ENCODE results near the gene OR5D13. TPM values are rescaled to one million over a fixed set of nuclear protein-coding genes. Genes with fewer than 3 reads are reported as not detected.

The OR5D13 gene
- total and polyA plus RNA-seq, 2 experiments from 2014 or later = not detected

- Mint-ChIP-seq H3K36me3 (ENCODE audit: low read depth) (peaks cover 30% of the 10 kb centered on the region), H3K27ac (no peak overlapping the region), H3K9me3 (peaks cover 85% of the 10 kb centered on the region), H3K4me1 (no peaks in the 10 kb centered on the region), H3K4me3 (no peak overlapping the region), H3K27me3 (ENCODE audit: insufficient read depth, low read depth, poor library complexity) (no peaks in the 10 kb centered on the region)
- Histone ChIP-seq H3K27ac (ENCODE audit: low read depth) (no peak overlapping the region), H3K4me3 (no peak overlapping the region), H3F3A (replicated peaks; ENCODE audit: low read depth) (no peaks in the 10 kb centered on the region), H3K79me2 (replicated peaks; ENCODE audit: insufficient read depth) (no peaks in the 10 kb centered on the region), H4K20me1 (replicated peaks; ENCODE audit: insufficient read depth) (no peaks in the 10 kb centered on the region), H3K9me2 (ENCODE audit: insufficient read depth) (no peaks in the 10 kb centered on the region), H3K4me2 (no peak overlapping the region), H3K36me3 (ENCODE audit: insufficient read depth) (no peaks in the 10 kb centered on the region; the same call in 1 of the 2 replicates), H3K27me3 (ENCODE audit: insufficient read depth) (no peaks in the 10 kb centered on the region), H2AFZ (no peak overlapping the region), H3K4me1 (ENCODE audit: insufficient read depth) (no peaks in the 10 kb centered on the region)
- no peak for ATAC-seq
- DNase-seq (ENCODE audit: low spot score) = no peak
- TF ChIP-seq ZNF114 (CRISPR knock-in tag; IDR thresholded peaks at IDR 0.05) = no peak
- TF ChIP-seq, protein P1, sequence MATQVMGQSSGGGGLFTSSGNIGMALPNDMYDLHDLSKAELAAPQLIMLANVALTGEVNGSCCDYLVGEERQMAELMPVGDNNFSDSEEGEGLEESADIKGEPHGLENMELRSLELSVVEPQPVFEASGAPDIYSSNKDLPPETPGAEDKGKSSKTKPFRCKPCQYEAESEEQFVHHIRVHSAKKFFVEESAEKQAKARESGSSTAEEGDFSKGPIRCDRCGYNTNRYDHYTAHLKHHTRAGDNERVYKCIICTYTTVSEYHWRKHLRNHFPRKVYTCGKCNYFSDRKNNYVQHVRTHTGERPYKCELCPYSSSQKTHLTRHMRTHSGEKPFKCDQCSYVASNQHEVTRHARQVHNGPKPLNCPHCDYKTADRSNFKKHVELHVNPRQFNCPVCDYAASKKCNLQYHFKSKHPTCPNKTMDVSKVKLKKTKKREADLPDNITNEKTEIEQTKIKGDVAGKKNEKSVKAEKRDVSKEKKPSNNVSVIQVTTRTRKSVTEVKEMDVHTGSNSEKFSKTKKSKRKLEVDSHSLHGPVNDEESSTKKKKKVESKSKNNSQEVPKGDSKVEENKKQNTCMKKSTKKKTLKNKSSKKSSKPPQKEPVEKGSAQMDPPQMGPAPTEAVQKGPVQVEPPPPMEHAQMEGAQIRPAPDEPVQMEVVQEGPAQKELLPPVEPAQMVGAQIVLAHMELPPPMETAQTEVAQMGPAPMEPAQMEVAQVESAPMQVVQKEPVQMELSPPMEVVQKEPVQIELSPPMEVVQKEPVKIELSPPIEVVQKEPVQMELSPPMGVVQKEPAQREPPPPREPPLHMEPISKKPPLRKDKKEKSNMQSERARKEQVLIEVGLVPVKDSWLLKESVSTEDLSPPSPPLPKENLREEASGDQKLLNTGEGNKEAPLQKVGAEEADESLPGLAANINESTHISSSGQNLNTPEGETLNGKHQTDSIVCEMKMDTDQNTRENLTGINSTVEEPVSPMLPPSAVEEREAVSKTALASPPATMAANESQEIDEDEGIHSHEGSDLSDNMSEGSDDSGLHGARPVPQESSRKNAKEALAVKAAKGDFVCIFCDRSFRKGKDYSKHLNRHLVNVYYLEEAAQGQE (IDR thresholded peaks at IDR 0.05; ENCODE audit: unreplicated experiment) = no peak
- TF ChIP-seq JUNB (IDR thresholded peaks at IDR 0.05; ENCODE audit: unreplicated experiment) = no peak
- no peak for TF ChIP-seq EZH2 (IDR thresholded peaks at IDR 0.05; ENCODE audit: low read depth, unreplicated experiment)
- TF ChIP-seq CTCF (conservative IDR thresholded peaks at IDR 0.05; ENCODE audit: low read depth in 2 of 2) = no peak
- TF ChIP-seq ETS1 (IDR thresholded peaks at IDR 0.05) = no peak
- no peak for TF ChIP-seq EZH2phosphoT487 (IDR thresholded peaks at IDR 0.05; ENCODE audit: unreplicated experiment)
- no peak for TF ChIP-seq STAT1 (IDR thresholded peaks at IDR 0.05; ENCODE audit: unreplicated experiment)
- TF ChIP-seq POLR2AphosphoS5 (IDR thresholded peaks at IDR 0.05; ENCODE audit: low read depth) = no peak
- TF ChIP-seq, protein P2, sequence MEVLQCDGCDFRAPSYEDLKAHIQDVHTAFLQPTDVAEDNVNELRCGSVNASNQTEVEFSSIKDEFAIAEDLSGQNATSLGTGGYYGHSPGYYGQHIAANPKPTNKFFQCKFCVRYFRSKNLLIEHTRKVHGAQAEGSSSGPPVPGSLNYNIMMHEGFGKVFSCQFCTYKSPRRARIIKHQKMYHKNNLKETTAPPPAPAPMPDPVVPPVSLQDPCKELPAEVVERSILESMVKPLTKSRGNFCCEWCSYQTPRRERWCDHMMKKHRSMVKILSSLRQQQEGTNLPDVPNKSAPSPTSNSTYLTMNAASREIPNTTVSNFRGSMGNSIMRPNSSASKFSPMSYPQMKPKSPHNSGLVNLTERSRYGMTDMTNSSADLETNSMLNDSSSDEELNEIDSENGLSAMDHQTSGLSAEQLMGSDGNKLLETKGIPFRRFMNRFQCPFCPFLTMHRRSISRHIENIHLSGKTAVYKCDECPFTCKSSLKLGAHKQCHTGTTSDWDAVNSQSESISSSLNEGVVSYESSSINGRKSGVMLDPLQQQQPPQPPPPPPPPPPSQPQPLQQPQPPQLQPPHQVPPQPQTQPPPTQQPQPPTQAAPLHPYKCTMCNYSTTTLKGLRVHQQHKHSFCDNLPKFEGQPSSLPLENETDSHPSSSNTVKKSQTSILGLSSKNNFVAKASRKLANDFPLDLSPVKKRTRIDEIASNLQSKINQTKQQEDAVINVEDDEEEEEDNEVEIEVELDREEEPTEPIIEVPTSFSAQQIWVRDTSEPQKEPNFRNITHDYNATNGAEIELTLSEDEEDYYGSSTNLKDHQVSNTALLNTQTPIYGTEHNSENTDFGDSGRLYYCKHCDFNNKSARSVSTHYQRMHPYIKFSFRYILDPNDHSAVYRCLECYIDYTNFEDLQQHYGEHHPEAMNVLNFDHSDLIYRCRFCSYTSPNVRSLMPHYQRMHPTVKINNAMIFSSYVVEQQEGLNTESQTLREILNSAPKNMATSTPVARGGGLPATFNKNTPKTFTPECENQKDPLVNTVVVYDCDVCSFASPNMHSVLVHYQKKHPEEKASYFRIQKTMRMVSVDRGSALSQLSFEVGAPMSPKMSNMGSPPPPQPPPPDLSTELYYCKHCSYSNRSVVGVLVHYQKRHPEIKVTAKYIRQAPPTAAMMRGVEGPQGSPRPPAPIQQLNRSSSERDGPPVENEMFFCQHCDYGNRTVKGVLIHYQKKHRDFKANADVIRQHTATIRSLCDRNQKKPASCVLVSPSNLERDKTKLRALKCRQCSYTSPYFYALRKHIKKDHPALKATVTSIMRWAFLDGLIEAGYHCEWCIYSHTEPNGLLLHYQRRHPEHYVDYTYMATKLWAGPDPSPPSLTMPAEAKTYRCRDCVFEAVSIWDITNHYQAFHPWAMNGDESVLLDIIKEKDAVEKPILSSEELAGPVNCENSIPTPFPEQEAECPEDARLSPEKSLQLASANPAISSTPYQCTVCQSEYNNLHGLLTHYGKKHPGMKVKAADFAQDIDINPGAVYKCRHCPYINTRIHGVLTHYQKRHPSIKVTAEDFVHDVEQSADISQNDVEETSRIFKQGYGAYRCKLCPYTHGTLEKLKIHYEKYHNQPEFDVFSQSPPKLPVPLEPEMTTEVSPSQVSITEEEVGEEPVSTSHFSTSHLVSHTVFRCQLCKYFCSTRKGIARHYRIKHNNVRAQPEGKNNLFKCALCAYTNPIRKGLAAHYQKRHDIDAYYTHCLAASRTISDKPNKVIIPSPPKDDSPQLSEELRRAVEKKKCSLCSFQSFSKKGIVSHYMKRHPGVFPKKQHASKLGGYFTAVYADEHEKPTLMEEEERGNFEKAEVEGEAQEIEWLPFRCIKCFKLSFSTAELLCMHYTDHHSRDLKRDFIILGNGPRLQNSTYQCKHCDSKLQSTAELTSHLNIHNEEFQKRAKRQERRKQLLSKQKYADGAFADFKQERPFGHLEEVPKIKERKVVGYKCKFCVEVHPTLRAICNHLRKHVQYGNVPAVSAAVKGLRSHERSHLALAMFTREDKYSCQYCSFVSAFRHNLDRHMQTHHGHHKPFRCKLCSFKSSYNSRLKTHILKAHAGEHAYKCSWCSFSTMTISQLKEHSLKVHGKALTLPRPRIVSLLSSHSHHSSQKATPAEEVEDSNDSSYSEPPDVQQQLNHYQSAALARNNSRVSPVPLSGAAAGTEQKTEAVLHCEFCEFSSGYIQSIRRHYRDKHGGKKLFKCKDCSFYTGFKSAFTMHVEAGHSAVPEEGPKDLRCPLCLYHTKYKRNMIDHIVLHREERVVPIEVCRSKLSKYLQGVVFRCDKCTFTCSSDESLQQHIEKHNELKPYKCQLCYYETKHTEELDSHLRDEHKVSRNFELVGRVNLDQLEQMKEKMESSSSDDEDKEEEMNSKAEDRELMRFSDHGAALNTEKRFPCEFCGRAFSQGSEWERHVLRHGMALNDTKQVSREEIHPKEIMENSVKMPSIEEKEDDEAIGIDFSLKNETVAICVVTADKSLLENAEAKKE (CRISPR knock-in tag; IDR thresholded peaks at IDR 0.05) = no peak
- TF ChIP-seq ZNF331 (CRISPR knock-in tag; IDR thresholded peaks at IDR 0.05; ENCODE audit: low read depth) = no peak
- no peak for TF ChIP-seq NANOG (IDR thresholded peaks at IDR 0.05; ENCODE audit: borderline replicate concordance)
- no peak for TF ChIP-seq CREB1 (CRISPR knock-in tag; IDR thresholded peaks at IDR 0.05; ENCODE audit: low read depth)
These were observed 33.0 kb downstream of the OR5D13 start for GRCh38 chr11:55806248-55806647.
